Ureter (tissue), 1 donor: ENCODE measurements around the gene CSF3. TPM values are rescaled to one million over a fixed set of nuclear protein-coding genes. Genes with fewer than 3 reads are reported as not detected.

Experiments
- DNase-seq: peaks from one replicate; pipeline ENCODE4 v3.0.0-alpha.2; 2020; ENCODE audit warnings: low spot score
- total RNA-seq: library from RNA; stranded (reverse); gene quantifications from one replicate; pipeline ENCODE4 v1.2.4, GENCODE V29; 2023
- donor health status: DM: yes; HTN: yes; CAD: no.

Gene CSF3
- total RNA-seq, 1 donor from 2014 or later, result 1.0 TPM

- DNase-seq, result no peak
Observed at GRCh38 chr17:40060887-40061608, 45.8 kb downstream of the CSF3 start.

- no peak for DNase-seq
Observed at GRCh38 chr17:40061609-40062038, 46.4 kb downstream of the CSF3 start.

- DNase-seq, result no peak
Observed at GRCh38 chr17:40062329-40063186, 47.3 kb downstream of the CSF3 start, which contains the start of gene THRA. THRA (plus strand) TSS chr17:40062965; CDS start chr17:40074489, 11,524 bp downstream.

- DNase-seq, result peak; percentile 74
Observed at GRCh38 chr17:40063187-40063771, 48.0 kb downstream of the CSF3 start.

GRCh38 chr17:40063901-40064531 lies 48.8 kb downstream of the CSF3 start:
- no peak for DNase-seq

- DNase-seq, result no peak
Observed at GRCh38 chr17:40064971-40065768, 49.9 kb downstream of the CSF3 start.

- no peak for DNase-seq
Observed at GRCh38 chr17:40065769-40066510, 50.7 kb downstream of the CSF3 start.

Other genes starting within 250 kb of the CSF3 start
- 24.3 TPM for gene IKZF3, start 151.1 kb upstream of the CSF3 start, total RNA-seq
- gene ZPBP2, start 147.2 kb upstream of the CSF3 start, total RNA-seq, result not detected
- gene GSDMB, start 96.8 kb upstream of the CSF3 start, total RNA-seq, result 57.7 TPM
- gene ORMDL3, start 87.8 kb upstream of the CSF3 start, total RNA-seq, result 147 TPM
- gene LRRC3C, start 87.7 kb upstream of the CSF3 start, total RNA-seq, result not detected
- gene GSDMA, start 52.4 kb upstream of the CSF3 start, total RNA-seq, result 2.4 TPM
- gene PSMD3, start 34.6 kb upstream of the CSF3 start, total RNA-seq, result 99.3 TPM
- gene MED24, start 39.0 kb downstream of the CSF3 start, total RNA-seq, result 87.9 TPM
- gene THRA, start 47.5 kb downstream of the CSF3 start, total RNA-seq, result 54.7 TPM
- gene NR1D1, start 85.1 kb downstream of the CSF3 start, total RNA-seq, result 26.0 TPM
- gene MSL1, start 106.5 kb downstream of the CSF3 start, total RNA-seq, result 91.3 TPM
- 121 TPM for gene CASC3, start 125.1 kb downstream of the CSF3 start, total RNA-seq
- gene RAPGEFL1, start 162.0 kb downstream of the CSF3 start, total RNA-seq, result 138 TPM
- 39.6 TPM for gene WIPF2, start 203.9 kb downstream of the CSF3 start, total RNA-seq